H4 (cell line): ENCODE results near the gene ARSB. TPM values are rescaled to one million over a fixed set of nuclear protein-coding genes. Genes with fewer than 3 reads are reported as not detected.
"Not testable (repeated sequence)": the region's sequence is repeated elsewhere in the genome, so short reads cannot be mapped to it uniquely, and the experiment has no call there.

Experiments used
- DNase-seq: peaks from one replicate; pipeline ENCODE4 v3.0.0-alpha.2; 2015; ENCODE audit warnings: low spot score
- total RNA-seq: library from RNA; depleted of rRNA; stranded (reverse); fragments of >200 nt; shearing (Covaris generic); gene quantifications from 2 replicates; pipeline ENCODE4 v1.2.3, GENCODE V29; 2014

Gene ARSB
- total RNA-seq, 1 experiment from 2014 or later: 18.5 TPM

GRCh38 chr5:78779262-78779661 lies 205.8 kb downstream of the ARSB start:
- DNase-seq: no peak

- DNase-seq: peak; percentile 86
Observed at GRCh38 chr5:78778538-78778937, 206.6 kb downstream of the ARSB start.

- no peak for DNase-seq
Observed at GRCh38 chr5:78777901-78778300, 207.2 kb downstream of the ARSB start.

GRCh38 chr5:78776637-78777036 lies 208.5 kb downstream of the ARSB start:
- peak; percentile 86 for DNase-seq

GRCh38 chr5:78773655-78774054 lies 211.5 kb downstream of the ARSB start:
- no peak for DNase-seq

GRCh38 chr5:78771260-78772205 lies 213.6 kb downstream of the ARSB start:
- DNase-seq: no peak

- peak; percentile 31 for DNase-seq
Observed at GRCh38 chr5:78768781-78769380, 216.2 kb downstream of the ARSB start.

GRCh38 chr5:78766412-78766762 lies 218.7 kb downstream of the ARSB start:
- no peak for DNase-seq

GRCh38 chr5:78765756-78766411 lies 219.2 kb downstream of the ARSB start:
- DNase-seq: no peak

GRCh38 chr5:78765116-78765515 lies 220.0 kb downstream of the ARSB start:
- no peak for DNase-seq

GRCh38 chr5:78763659-78764189 lies 221.4 kb downstream of the ARSB start:
- no peak for DNase-seq

- not testable (repeated sequence) for DNase-seq
Observed at GRCh38 chr5:78762743-78763142, 222.4 kb downstream of the ARSB start.

- DNase-seq: no peak
Observed at GRCh38 chr5:78761840-78762239, 223.3 kb downstream of the ARSB start.

- no peak for DNase-seq
Observed at GRCh38 chr5:78760770-78761169, 224.3 kb downstream of the ARSB start.

- no peak for DNase-seq
Observed at GRCh38 chr5:78760366-78760765, 224.7 kb downstream of the ARSB start.

GRCh38 chr5:78758169-78758839 lies 226.8 kb downstream of the ARSB start:
- no peak for DNase-seq

GRCh38 chr5:78757269-78758053 lies 227.6 kb downstream of the ARSB start:
- DNase-seq: peak; percentile 83

GRCh38 chr5:78756858-78757257 lies 228.3 kb downstream of the ARSB start:
- DNase-seq: no peak

GRCh38 chr5:78755822-78756429 lies 229.2 kb downstream of the ARSB start:
- DNase-seq: no peak

- no peak for DNase-seq
Observed at GRCh38 chr5:78754655-78755054, 230.5 kb downstream of the ARSB start.
